CD14-positive monocyte (primary cell): ENCODE measurements around the gene FOXO1. TPM values are rescaled to one million over a fixed set of nuclear protein-coding genes. Genes with fewer than 3 reads are reported as not detected.

Experiments
- DNase-seq, 3 donors: peaks; one replicate each; pipeline ENCODE4 v3.0.0-alpha.2; 2011 to 2022
- H2AFZ ChIP-seq: 2 replicates; pipeline ENCODE4 v1.6.0; 2012; ENCODE audit warnings: mild to moderate bottlenecking, low read depth, low read length, inconsistent platforms; ENCODE audit not compliant: insufficient read depth, poor library complexity, severe bottlenecking
- H3K27ac ChIP-seq, 2 donors: 1 replicate in 1 of 2; 2 replicates in 1 of 2; pipeline ENCODE4 v1.5.1; 2012 to 2013; ENCODE audit warnings: low read length in 2 of 2, control low read depth in 1 of 2, inconsistent platforms in 1 of 2, low read depth in 1 of 2, mild to moderate bottlenecking in 1 of 2
- H3K27me3 ChIP-seq, 2 donors: one replicate each; pipeline versions ENCODE4 v1.6.0 to v1.6.1; 2011 to 2013; ENCODE audit warnings: low read length in 2 of 2; ENCODE audit not compliant: control insufficient read depth in 2 of 2, insufficient read depth in 2 of 2
- H3K36me3 ChIP-seq, 2 donors: replicated peaks in 1 of 2; 1 replicate in 1 of 2; 2 replicates in 1 of 2; pipeline versions ENCODE4 v1.5.1 to v1.6.1; 2012 to 2013; ENCODE audit warnings: low read length in 2 of 2, control low read depth in 1 of 2, inconsistent platforms in 1 of 2, mild to moderate bottlenecking in 1 of 2; ENCODE audit not compliant: insufficient read depth in 2 of 2, control insufficient read depth in 1 of 2
- H3K4me1 ChIP-seq, 2 donors: 1 replicate in 1 of 2; 2 replicates in 1 of 2; pipeline versions ENCODE4 v1.5.1 to v1.6.1; 2012 to 2013; ENCODE audit warnings: low read length in 2 of 2, control low read depth in 1 of 2, inconsistent platforms in 1 of 2, mild to moderate bottlenecking in 1 of 2, moderate library complexity in 1 of 2; ENCODE audit not compliant: insufficient read depth in 2 of 2, control insufficient read depth in 1 of 2
- H3K4me2 ChIP-seq: replicated peaks from 2 replicates; pipeline ENCODE3; 2012; ENCODE audit warnings: low read length, moderate library complexity, mild to moderate bottlenecking; ENCODE audit not compliant: poor library complexity, severe bottlenecking; ENCODE audit errors: extremely low read depth
- H3K4me3 ChIP-seq, 3 experiments: fragments of 200-600 bp in 1 of 3; sonication (generic) in 1 of 3; replicated peaks in 1 of 3; 1 replicate in 2 of 3; 2 replicates in 1 of 3; pipeline ENCODE4 v1.5.1; 2011 to 2013; ENCODE audit warnings: low read length in 3 of 3, mild to moderate bottlenecking in 3 of 3, control low read depth in 2 of 3, low read depth in 2 of 3, inconsistent platforms in 1 of 3, moderate library complexity in 1 of 3
- H3K79me2 ChIP-seq: 2 replicates; pipeline ENCODE4 v1.6.0; 2012; ENCODE audit warnings: mild to moderate bottlenecking, control low read depth, inconsistent platforms, low read length, moderate library complexity; ENCODE audit not compliant: insufficient read depth
- H3K9ac ChIP-seq: 2 replicates; pipeline ENCODE4 v1.6.0; 2017; ENCODE audit warnings: low read length, mild to moderate bottlenecking; ENCODE audit not compliant: insufficient read depth, poor library complexity, severe bottlenecking
- H3K9me3 ChIP-seq, 2 donors: replicated peaks in 1 of 2; 1 replicate in 1 of 2; 2 replicates in 1 of 2; pipeline versions ENCODE4 v1.5.1 to v1.6.1; 2012 to 2013; ENCODE audit warnings: low read length in 2 of 2, control low read depth in 1 of 2; ENCODE audit not compliant: control insufficient read depth in 1 of 2, insufficient read depth in 1 of 2
- H4K20me1 ChIP-seq: 2 replicates; pipeline ENCODE4 v1.6.0; 2012; ENCODE audit warnings: mild to moderate bottlenecking, low read length, control low read depth, moderate library complexity; ENCODE audit not compliant: insufficient read depth
- H3K27ac Mint-ChIP-seq, 7 donors: one replicate each; pipeline ENCODE4 v1.8.0; 2020; ENCODE audit warnings: mild to moderate bottlenecking in 7 of 7, mixed read lengths in 7 of 7, moderate library complexity in 6 of 7, inconsistent platforms in 2 of 7
- H3K27me3 Mint-ChIP-seq, 3 donors: one replicate each; pipeline ENCODE4 v1.8.0; 2021 to 2022; ENCODE audit warnings: low read depth in 3 of 3, mild to moderate bottlenecking in 3 of 3, mixed read lengths in 3 of 3, moderate library complexity in 3 of 3, inconsistent platforms in 1 of 3
- H3K36me3 Mint-ChIP-seq, 2 donors: one replicate each; pipeline ENCODE4 v1.8.0; 2020; ENCODE audit warnings: mixed read lengths in 2 of 2, inconsistent platforms in 1 of 2, mild to moderate bottlenecking in 1 of 2
- H3K4me1 Mint-ChIP-seq: one replicate; pipeline ENCODE4 v1.8.0; 2020; ENCODE audit warnings: mild to moderate bottlenecking, mixed read lengths
- H3K4me3 Mint-ChIP-seq, 2 donors: one replicate each; pipeline ENCODE4 v1.8.0; 2020; ENCODE audit warnings: mild to moderate bottlenecking in 2 of 2, mixed read lengths in 2 of 2, moderate library complexity in 1 of 2
- H3K9me3 Mint-ChIP-seq, 7 donors: one replicate each; pipeline ENCODE4 v1.8.0; 2020 to 2022; ENCODE audit warnings: mixed read lengths in 7 of 7, mild to moderate bottlenecking in 6 of 7, moderate library complexity in 6 of 7, inconsistent platforms in 2 of 7
- CTCF ChIP-seq: fragments of 200-600 bp; IDR thresholded peaks from one replicate; pipeline ENCODE4 v1.8.0; 2022; ENCODE audit warnings: antibody characterized with exemption, mild to moderate bottlenecking
- WGBS: methylation state at CpG from one replicate; pipeline ENCODE4 v1.1.5; 2013; ENCODE audit warnings: missing lambda C conversion rate; ENCODE audit not compliant: insufficient coverage; 5-methylcytosine and 5-hydroxymethylcytosine counted together
- intact Hi-C, 2 donors: fragments of 100-400 bp; cut with micrococcal nuclease; formaldehyde crosslinking; loops; one replicate each; pipeline versions ENCODE4 v1.15.0 to v1.15.1; 2023
- polyA plus RNA-seq, 3 donors: library from polyadenylated mRNA; depleted of rRNA in 1 of 3; unstranded in 2 of 3; stranded (reverse) in 1 of 3; fragments of 300-500 nt in 2 of 3; fragments of >200 nt in 1 of 3; fragmentation: Illumina TruSeq in 2 of 3; gene quantifications; 1 replicate in 2 of 3; 2 replicates in 1 of 3; pipeline ENCODE4 v1.2.3, GENCODE V29; 2012 to 2021

FOXO1 gene
- polyA plus RNA-seq, 3 donors: 3.1 to 11.3 (median 8.0) TPM

GRCh38 chr13:40635315-40635995, 31.0 kb downstream of the FOXO1 start:
- peaks cover 43% of the 10 kb centered on the region for H3K4me1 Mint-ChIP-seq
- no peak for TF ChIP-seq CTCF
- Histone ChIP-seq H2AFZ (no peak overlapping the region), H3K36me3 (no peaks in the 10 kb centered on the region), H3K27me3 (no peaks in the 10 kb centered on the region), H3K9ac (no peak overlapping the region), H3K9me3 (no peaks in the 10 kb centered on the region), H3K27ac (no peak overlapping the region), H3K4me2 (no peak overlapping the region), H3K79me2 (no peaks in the 10 kb centered on the region), H3K4me3 (no peak overlapping the region), H3K4me1 (peaks cover 17 to 18% of the 10 kb centered on the region in 2 donors), H4K20me1 (peaks cover 93% of the 10 kb centered on the region)
- H3K36me3 Mint-ChIP-seq: peaks cover 7 to 14% of the 10 kb centered on the region in 2 donors
- peak overlapping the region in 1 of 7 donors; percentile 76 for H3K27ac Mint-ChIP-seq
- 83% methylated on average over 4 of the region's 5 CpGs for WGBS
- intact Hi-C loops: no loop called here
- peaks cover 0 to 2% (median 2%) of the 10 kb centered on the region in 3 donors for H3K27me3 Mint-ChIP-seq
- DNase-seq: no peak
- no peak overlapping the region for H3K4me3 Mint-ChIP-seq
- H3K9me3 Mint-ChIP-seq: peaks cover 0 to 1% (median 0%) of the 10 kb centered on the region in 7 donors

GRCh38 chr13:40632915-40633314, 33.5 kb downstream of the FOXO1 start:
- Mint-ChIP-seq H3K36me3 (peaks cover 9 to 11% of the 10 kb centered on the region in 2 donors), H3K27ac (peak overlapping the region in 1 of 7 donors; percentile 25), H3K9me3 (peaks cover 0 to 1% (median 0%) of the 10 kb centered on the region in 7 donors), H3K4me1 (peaks cover 28% of the 10 kb centered on the region), H3K4me3 (no peak overlapping the region), H3K27me3 (peaks cover 0 to 5% (median 2%) of the 10 kb centered on the region in 3 donors)
- no peaks in the 10 kb centered on the region for H3K36me3 ChIP-seq
- H3K27ac ChIP-seq: no peak overlapping the region
- H4K20me1 ChIP-seq: peaks cover 90% of the 10 kb centered on the region
- H3K79me2 ChIP-seq: peaks cover 3% of the 10 kb centered on the region
- no peaks in the 10 kb centered on the region for H3K9me3 ChIP-seq
- H3K4me1 ChIP-seq: peaks cover 17% of the 10 kb centered on the region in 2 donors
- no peak overlapping the region for H2AFZ ChIP-seq
- no peak overlapping the region for H3K4me2 ChIP-seq
- no peak overlapping the region for H3K9ac ChIP-seq
- no peak for TF ChIP-seq CTCF
- no peak overlapping the region for H3K4me3 ChIP-seq
- H3K27me3 ChIP-seq: no peaks in the 10 kb centered on the region
- no CpG with 5 or more reads among the region's 3 CpGs for WGBS
- no peak for DNase-seq
- intact Hi-C loops: no loop called here
